ENCODE results near the gene PLPPR2. TPM values are rescaled to one million over a fixed set of nuclear protein-coding genes. Genes with fewer than 3 reads are reported as not detected.

PLPPR2 gene
- polyA plus RNA-seq, 3 donors: 35.0 to 99.4 (median 45.5) TPM

DNA sequence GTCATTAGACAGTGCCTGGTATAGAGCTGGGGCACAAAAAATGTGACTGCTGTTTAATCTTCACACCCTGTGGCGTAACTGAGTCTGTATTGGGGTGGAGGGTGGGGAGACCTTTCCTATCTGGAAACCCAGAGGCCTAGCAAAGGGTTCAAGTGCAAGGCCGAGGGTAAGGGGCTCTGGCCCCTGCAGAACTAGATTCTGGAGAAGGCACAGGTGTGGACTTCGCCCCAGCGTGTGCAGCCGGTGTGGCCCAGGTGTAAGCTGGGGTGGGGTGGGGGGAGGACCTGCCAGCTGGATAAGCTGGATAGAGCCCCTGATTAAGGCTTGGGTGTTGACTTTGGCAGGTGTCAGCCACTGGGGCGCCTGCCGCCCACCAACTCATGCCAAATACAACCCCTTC, 17.1 kb upstream of the PLPPR2 start:
- 17% methylated on average over 1 of the region's 7 CpGs for WGBS (ENCODE audit: insufficient coverage)
- TF ChIP-seq, protein P1, sequence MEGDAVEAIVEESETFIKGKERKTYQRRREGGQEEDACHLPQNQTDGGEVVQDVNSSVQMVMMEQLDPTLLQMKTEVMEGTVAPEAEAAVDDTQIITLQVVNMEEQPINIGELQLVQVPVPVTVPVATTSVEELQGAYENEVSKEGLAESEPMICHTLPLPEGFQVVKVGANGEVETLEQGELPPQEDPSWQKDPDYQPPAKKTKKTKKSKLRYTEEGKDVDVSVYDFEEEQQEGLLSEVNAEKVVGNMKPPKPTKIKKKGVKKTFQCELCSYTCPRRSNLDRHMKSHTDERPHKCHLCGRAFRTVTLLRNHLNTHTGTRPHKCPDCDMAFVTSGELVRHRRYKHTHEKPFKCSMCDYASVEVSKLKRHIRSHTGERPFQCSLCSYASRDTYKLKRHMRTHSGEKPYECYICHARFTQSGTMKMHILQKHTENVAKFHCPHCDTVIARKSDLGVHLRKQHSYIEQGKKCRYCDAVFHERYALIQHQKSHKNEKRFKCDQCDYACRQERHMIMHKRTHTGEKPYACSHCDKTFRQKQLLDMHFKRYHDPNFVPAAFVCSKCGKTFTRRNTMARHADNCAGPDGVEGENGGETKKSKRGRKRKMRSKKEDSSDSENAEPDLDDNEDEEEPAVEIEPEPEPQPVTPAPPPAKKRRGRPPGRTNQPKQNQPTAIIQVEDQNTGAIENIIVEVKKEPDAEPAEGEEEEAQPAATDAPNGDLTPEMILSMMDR (IDR thresholded peaks at IDR 0.05): no peak
- peak overlapping the region; percentile 76 to 96 (median 81) for H3K27ac Mint-ChIP-seq
- H3K9me3 ChIP-seq (replicated peaks in 1 of 2; ENCODE audit: control insufficient read depth in 1 of 2, insufficient read depth in 1 of 2, low read length in 2 of 2): peaks cover 0 to 6% of the 10 kb centered on the region in 2 donors
- H3K27me3 ChIP-seq (ENCODE audit: control insufficient read depth in 2 of 2, insufficient read depth in 2 of 2, low read length in 2 of 2): no peaks in the 10 kb centered on the region
- intact Hi-C loops (cut with micrococcal nuclease): loop anchor here (2.0 to 5.0 kb wide), 3 partner anchors 13 to 41 kb away; partner anchors contain the start of genes SWSAP1 (in 1 of the 2) and TSPAN16 (in 1 of the 2)
- peaks cover 0 to 6% (median 0%) of the 10 kb centered on the region in 7 donors for H3K9me3 Mint-ChIP-seq
- H3K36me3 Mint-ChIP-seq: peaks cover 45 to 68% of the 10 kb centered on the region in 2 donors
- H4K20me1 ChIP-seq (ENCODE audit: insufficient read depth, low read length): peaks cover 62% of the 10 kb centered on the region
- H3K27me3 Mint-ChIP-seq (ENCODE audit: low read depth in 3 of 3): peaks cover 0 to 2% (median 0%) of the 10 kb centered on the region in 3 donors
- DNase-seq: no peak
- peaks cover 38 to 51% of the 10 kb centered on the region in 2 donors for H3K36me3 ChIP-seq (replicated peaks in 1 of 2; ENCODE audit: control insufficient read depth in 1 of 2, insufficient read depth in 2 of 2, low read length in 2 of 2)
- peak overlapping the region; percentile 88 for H3K4me2 ChIP-seq (replicated peaks; ENCODE audit: extremely low read depth, low read length, poor library complexity, severe bottlenecking)
- peak overlapping the region; percentile 54 to 85 for H3K27ac ChIP-seq (ENCODE audit: low read depth in 1 of 2, low read length in 2 of 2)
- peaks cover 31% of the 10 kb centered on the region for H3K4me1 Mint-ChIP-seq
- peaks cover 78% of the 10 kb centered on the region for H3K79me2 ChIP-seq (ENCODE audit: insufficient read depth, low read length)
- H3K4me1 ChIP-seq (ENCODE audit: control insufficient read depth in 1 of 2, insufficient read depth in 2 of 2, low read length in 2 of 2): peaks cover 36 to 56% of the 10 kb centered on the region in 2 donors
- peak overlapping the region; percentile 66 to 99 (median 98) for H3K4me3 ChIP-seq (replicated peaks in 1 of 3; ENCODE audit: low read depth in 2 of 3, low read length in 3 of 3)
- H3K4me3 Mint-ChIP-seq: peak overlapping the region; percentile 91 to 99
- H2AFZ ChIP-seq (ENCODE audit: insufficient read depth, low read depth, low read length, poor library complexity, severe bottlenecking): no peak overlapping the region
- peak overlapping the region; percentile 78 for H3K9ac ChIP-seq (ENCODE audit: insufficient read depth, low read length, poor library complexity, severe bottlenecking)

DNA sequence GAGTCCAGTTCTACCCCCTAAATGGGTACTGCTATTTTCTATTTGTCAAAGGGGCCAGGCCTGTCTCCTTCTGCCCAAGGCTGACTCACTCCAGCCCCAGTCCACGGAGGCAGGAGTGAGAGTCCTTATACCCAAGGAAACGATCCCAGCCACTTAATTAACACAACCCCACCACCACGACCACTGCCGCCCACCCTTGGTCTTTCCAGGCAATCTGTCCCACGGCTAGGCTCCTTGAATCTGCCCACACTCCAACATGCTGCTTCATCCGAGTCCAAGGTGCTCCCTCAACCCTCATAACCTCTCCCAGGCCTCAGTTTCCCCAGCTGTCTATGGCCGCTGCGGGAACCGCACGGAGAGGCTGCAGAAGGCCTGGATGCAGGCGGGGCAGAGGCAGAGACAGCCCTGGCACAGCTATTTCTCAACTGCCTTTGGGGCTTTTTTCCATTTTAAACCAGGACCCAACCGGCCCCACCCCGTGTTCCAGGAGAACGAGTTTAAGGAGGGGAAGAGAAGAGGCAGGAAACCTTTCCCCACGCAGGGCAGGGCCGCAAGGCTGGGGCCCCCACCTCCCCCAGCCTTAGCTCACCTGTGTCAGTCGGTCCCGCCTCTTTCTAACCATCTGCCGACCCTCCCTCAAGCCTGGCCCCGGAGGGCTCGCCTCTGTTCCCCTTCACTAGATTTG, 16.5 kb upstream of the PLPPR2 start:
- Mint-ChIP-seq H3K27me3 (ENCODE audit: low read depth in 3 of 3) (peaks cover 0 to 2% (median 0%) of the 10 kb centered on the region in 3 donors), H3K4me3 (peak overlapping the region; percentile 91 to 99), H3K4me1 (peaks cover 36% of the 10 kb centered on the region), H3K36me3 (peaks cover 39 to 64% of the 10 kb centered on the region in 2 donors), H3K27ac (peak overlapping the region; percentile 85 to 97 (median 91)), H3K9me3 (peaks cover 0 to 6% (median 0%) of the 10 kb centered on the region in 7 donors)
- intact Hi-C loops (cut with micrococcal nuclease): loop anchor here (2.0 to 5.0 kb wide), 3 partner anchors 14 to 41 kb away; partner anchors contain the start of genes SWSAP1 (in 1 of the 2) and TSPAN16 (in 1 of the 2)
- Histone ChIP-seq H3K9me3 (replicated peaks in 1 of 2; ENCODE audit: control insufficient read depth in 1 of 2, insufficient read depth in 1 of 2, low read length in 2 of 2) (peaks cover 0 to 6% of the 10 kb centered on the region in 2 donors), H3K4me1 (ENCODE audit: control insufficient read depth in 1 of 2, insufficient read depth in 2 of 2, low read length in 2 of 2) (peaks cover 42 to 62% of the 10 kb centered on the region in 2 donors), H3K36me3 (replicated peaks in 1 of 2; ENCODE audit: control insufficient read depth in 1 of 2, insufficient read depth in 2 of 2, low read length in 2 of 2) (peaks cover 32 to 45% of the 10 kb centered on the region in 2 donors), H3K9ac (ENCODE audit: insufficient read depth, low read length, poor library complexity, severe bottlenecking) (peak overlapping the region; percentile 78), H2AFZ (ENCODE audit: insufficient read depth, low read depth, low read length, poor library complexity, severe bottlenecking) (peak overlapping the region; percentile 75), H3K27ac (ENCODE audit: low read depth in 1 of 2, low read length in 2 of 2) (peak overlapping the region; percentile 54 to 85), H3K27me3 (ENCODE audit: control insufficient read depth in 2 of 2, insufficient read depth in 2 of 2, low read length in 2 of 2) (no peaks in the 10 kb centered on the region), H3K4me2 (replicated peaks; ENCODE audit: extremely low read depth, low read length, poor library complexity, severe bottlenecking) (peak overlapping the region; percentile 88), H3K4me3 (replicated peaks in 1 of 3; ENCODE audit: low read depth in 2 of 3, low read length in 3 of 3) (peak overlapping the region; percentile 66 to 99 (median 98)), H3K79me2 (ENCODE audit: insufficient read depth, low read length) (peaks cover 78% of the 10 kb centered on the region), H4K20me1 (ENCODE audit: insufficient read depth, low read length) (peaks cover 56% of the 10 kb centered on the region)
- TF ChIP-seq, protein P1 (IDR thresholded peaks at IDR 0.05): no peak
- whole genome bisulfite sequencing (ENCODE audit: insufficient coverage): 9% methylated on average over 16 of the region's 21 CpGs
- no peak for DNase-seq
